ENCODE results near the gene OLA1.

OLA1 gene

DNA sequence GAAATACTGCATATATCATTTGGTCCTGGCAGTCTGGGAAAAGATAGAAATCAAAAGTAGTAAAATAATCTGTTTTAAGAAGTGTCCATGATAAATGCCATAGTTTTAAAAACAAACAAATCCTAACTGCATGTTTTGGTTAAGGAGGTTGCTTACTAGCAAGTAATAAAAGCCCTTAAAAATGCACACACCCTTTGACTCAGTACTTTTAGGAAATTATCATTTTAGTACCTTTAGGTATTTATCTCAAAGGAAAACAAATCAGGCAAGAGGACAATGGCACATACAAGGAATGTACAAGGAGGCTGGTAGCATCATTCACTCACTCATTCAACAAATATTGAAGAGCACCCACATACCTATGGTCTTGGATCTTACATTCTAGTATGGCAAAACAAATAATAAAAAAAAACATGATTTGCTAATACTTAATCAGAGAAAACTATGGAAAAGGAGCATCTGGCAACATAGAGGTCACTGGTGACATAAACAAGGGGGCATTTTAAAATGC lies 67.6 kb downstream of the OLA1 start:
- DNase-seq (ENCODE audit: low spot score), result no peak
- no peak for FAIRE-seq

DNA sequence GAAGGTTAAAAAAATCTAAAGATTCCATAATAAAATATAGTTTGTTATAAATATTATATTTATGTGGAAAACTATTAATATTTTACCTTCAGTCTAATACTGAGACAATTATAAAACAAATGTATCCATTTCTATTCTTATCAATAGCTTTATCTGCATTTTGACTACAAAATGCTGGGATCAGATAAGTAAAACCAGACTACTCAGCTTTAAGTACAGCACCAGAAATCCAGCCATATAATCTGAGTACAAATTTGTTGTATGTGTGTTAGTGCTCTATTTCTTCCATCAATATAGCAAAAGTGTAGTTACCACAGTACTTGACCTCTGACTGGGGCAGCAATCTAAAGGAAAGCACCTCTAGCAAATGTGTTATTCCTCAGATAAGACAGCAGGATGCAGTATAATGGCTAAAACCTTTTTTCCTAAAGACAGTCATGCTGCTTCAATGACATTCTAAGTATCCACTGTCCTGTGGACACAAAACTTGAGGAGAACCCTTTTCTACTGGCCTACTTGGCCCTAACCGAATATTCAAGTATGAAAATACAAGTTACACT lies 68.1 kb downstream of the OLA1 start:
- FAIRE-seq, result peak; percentile 20
- DNase-seq (ENCODE audit: low spot score), result no peak

DNA sequence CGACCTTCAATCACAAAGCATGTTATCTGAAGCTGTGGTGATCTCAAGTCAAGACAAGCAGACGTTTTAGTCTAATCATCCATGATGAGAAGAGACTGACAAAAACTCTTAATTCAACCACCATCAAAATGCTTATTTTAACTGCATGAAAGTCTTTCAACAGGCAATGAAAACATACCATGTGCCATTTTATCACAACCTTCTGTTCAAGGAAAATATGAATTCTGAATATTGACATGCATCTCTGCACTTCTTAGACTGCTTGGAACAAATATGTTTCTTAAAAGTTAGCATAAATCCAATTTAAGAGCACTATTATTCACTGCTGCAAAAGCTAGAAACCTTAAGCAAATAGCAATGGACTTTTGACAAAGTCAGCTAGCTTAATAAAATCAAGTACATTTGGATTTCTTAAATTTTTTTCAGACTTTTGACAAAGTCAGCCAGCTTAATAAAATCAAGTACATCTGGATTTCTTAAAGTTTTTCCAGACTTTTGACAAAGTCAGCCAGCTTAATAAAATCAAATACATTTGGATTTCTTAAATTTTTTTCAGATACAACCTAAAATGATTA lies 70.9 kb downstream of the OLA1 start:
- DNase-seq (ENCODE audit: low spot score), result no peak
- no peak for FAIRE-seq

DNA sequence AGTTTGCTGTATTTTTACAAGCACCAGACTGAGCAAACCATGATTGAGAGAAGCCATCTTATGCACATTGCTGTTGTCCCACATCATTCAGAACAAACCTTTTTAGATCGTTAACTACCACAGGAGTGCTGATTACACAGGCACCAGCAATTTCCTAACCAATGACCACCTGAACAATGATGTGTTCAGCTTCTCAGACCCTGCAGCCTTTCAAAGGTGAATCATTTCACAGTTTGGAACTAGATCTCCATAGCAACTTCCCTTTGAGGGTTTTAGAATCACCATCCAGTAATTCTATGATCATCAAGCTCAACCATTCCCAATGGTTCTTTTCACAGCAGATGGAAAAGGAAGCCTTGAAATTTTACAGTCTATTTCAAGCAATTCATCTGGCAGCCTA lies 71.4 kb downstream of the OLA1 start:
- FAIRE-seq (no peak), DNase-seq (ENCODE audit: low spot score) (no peak)

DNA sequence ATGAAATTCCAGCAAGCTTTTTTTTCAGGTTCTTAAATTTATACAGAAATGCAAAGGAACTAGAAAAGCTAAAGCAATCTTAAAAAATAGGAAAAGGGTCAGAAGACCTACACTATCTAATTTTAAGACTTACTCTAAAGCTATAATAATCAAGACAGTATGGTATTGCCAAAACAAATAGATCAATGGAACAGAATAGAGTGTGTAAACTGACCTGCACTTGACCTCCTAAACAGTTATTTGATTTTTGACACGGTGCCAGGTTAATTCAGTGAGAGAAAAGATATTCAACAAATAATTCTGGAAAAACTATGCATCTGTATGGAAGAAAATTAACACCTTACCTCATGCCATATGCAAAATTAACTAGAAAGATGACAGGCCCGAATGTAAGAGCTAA lies 73.6 kb downstream of the OLA1 start:
- no peak for FAIRE-seq

DNA sequence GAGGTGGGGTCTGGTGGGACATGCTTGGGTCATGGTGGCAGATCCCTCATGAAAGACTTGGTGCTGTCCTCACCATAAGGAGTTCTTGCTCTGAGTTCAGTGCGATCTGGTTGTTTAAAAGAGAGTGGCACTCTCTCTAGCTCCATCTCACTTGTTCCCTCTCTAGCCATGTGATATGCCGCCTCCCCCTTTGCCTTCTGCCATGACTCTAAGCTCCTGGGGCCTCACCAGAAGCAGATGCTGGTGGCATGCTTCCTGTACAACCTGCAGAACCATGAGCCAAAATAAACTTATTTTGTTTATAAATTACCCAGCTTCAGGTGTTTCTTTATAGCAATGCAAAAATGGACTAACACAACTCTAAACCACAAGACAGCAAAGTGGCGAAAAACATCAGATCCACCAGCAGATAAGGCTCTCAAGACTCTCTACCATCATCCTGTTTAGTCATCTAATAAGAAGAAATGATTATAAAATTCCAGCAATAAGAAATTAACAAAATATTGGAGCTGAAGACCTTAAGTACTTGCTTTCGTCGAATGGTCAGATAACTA lies 75.5 kb downstream of the OLA1 start:
- FAIRE-seq (no peak), DNase-seq (ENCODE audit: low spot score) (no peak)

More for the DNA sequence above, 73.6 kb downstream of the OLA1 start:
- no peak for DNase-seq (ENCODE audit: low spot score)

DNA sequence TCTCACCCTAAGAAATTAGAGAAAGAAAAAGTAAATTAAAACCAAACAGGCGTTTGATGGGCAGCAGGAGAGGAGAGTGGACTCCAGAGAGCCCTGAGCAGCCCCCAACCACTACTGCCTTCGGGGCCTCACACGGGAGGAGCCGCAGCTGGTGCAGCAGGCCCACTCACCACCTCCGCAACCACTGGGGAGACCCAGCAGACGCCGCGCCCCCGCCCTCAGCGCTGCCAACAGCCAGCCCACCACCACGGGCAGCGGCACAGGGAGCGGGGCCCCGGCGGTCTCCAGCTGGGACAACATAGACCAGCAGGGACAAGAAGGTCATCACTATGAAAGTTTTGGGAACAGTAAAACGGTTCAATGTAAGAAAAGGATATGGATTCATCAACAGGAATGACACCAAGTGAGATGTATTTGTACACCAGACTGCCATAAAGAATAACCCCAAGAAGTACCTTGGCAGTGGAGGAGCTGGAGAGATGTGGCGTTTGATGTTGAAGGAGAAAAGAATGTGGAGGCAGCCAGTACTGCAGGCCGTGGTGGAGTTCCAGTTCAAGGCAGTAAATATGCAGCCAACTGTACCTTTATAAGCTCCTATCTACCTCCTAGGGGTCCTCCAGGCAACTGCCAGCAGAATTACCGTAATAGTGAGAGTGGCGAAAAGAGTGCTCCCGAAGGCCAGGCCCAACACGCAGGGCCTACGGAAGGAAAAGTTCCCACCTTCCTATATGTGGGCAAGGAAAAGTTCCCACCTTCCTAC lies 76.5 kb downstream of the OLA1 start:
- DNase-seq (ENCODE audit: low spot score) (no peak), FAIRE-seq (no peak)

DNA sequence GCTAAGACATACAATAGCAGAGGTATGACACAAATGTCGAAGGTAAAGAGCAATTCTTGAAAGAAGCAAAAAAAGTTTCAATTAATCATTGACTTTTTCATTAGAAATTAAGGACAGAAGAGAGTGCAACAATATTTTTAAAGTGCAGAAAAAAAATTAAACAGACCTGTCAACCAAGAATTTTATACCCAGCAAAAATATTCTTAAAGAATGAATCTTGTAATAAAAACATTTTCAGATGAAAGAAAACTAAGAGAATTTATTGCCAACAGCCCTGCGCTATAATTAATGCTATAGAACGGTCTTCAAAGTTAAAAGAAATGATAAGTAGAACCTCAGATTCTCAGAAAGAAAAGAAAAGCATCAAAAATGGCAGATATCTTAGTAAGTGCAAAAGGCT lies 79.0 kb downstream of the OLA1 start:
- no peak for DNase-seq (ENCODE audit: low spot score)

DNA sequence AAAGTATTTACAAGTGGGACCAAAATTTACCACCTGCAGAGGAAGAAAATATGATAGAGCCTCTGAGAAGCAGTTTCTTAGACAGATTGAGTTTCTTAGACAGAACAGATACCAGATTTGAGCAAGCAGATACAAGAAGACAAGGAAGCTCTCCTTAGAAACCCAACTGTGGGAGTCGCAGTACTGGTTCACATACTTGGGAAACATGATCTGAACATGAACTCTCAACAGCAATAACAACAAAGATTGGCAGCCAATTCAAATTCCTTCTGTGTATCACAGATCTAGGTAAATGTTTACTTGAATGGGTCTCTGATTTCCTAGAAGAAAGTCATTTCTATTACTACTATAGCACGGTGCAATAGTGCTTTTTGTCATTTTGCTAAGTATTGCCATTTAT lies 82.1 kb downstream of the OLA1 start:
- no peak for FAIRE-seq
- DNase-seq (ENCODE audit: low spot score), result no peak

More for the DNA sequence above, 79.0 kb downstream of the OLA1 start:
- no peak for FAIRE-seq

DNA sequence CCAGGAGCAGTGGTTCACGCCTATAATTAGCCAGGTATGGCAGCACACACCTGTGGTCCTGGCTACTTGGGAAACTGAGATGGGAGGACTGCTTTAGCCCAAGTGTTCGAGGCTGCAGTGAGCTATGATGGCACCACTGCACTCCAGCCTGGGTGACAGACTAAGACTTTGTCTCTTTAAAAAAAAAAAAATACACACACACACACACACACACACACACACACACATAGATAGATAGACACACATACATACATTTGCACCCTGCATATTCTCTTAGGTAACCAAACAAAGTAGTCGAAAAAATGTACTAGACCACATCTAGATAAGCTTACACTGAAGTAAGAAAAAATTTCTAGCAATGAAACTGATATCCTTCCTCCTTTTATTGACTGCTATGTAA lies 86.8 kb downstream of the OLA1 start:
- FAIRE-seq (no peak), DNase-seq (ENCODE audit: low spot score) (no peak)

DNA sequence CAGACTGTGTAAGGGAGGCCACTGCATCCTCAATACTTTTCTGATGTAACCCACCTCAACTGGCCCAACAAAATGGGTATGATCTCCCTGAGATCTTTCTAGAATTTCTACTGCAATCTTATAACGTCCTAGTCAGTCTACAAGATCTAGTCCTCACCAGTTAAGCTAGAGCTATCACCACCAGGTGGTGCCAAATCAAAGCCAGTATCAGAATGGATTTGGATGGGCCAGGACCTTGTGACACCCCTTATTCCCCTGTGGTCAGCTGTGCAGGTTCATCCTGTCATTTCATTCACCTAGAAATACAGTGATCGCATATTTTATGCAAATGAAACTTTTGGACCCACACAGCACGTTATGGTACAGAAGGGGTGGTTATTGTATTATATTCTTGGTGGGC lies 90.3 kb downstream of the OLA1 start:
- peak; percentile 38 for DNase-seq (ENCODE audit: low spot score)
- FAIRE-seq, result no peak

DNA sequence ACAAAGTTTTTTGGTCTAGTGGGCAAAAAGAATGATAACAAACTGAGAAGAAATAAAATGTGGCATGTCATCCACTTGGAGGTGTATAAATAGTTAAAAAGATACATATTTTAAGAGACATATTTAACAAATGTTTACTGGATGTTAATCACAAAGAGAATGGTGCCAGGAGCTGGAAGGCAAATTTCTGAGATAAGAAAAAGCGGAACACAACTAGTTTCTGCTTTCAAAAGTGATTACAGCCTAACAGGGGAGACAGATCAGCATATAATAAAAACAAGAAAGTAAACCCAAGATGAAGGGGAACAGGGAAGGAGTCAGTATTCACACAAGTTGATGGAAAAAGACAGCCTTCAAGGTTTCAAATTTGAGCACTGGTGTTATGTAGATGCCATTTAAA lies 91.3 kb downstream of the OLA1 start:
- DNase-seq (ENCODE audit: low spot score) (no peak), FAIRE-seq (no peak)

DNA sequence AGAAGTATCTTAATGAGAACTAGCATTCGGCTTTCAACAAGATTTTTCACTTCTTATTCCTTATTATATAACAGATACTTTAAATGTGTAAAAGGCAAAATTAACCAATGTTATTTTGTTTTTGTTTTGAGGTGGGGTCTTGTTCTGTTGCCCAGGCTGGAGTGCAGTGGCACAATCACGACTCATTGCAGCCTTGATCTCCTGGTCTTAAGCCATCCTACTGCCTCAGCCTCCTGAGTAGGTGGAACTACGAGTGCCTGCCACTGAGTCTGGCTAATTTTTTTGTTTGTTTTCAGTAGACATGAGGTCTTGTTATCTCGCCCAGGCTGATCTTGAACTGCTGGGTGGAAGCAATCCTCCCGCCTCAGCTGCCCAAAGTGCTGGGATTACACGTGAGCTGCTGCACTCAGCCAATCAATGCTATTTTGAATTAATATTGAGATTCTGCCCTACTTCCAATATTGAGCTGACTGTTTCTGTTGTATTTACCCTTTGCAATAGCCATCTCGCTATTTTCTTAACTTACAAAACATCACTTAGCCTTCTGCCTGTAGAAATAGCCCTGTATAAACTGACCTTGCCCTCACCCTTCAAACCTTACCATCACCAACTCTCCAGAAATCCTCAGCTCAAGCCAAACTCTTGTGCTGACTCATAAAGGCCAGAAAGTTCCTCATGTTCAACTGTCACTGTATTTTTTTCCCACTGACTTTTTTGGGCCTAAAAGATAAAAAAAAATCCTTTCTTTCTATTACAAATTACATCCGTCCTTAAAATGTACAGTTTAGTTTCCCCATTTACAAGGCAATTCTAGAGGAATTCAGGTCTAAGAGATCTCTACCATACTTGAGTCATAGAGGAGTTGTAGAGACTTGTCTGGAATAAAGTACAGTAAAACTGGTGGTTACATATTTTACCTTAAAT lies 94.3 kb downstream of the OLA1 start:
- DNase-seq (ENCODE audit: low spot score) (no peak), FAIRE-seq (no peak)

DNA sequence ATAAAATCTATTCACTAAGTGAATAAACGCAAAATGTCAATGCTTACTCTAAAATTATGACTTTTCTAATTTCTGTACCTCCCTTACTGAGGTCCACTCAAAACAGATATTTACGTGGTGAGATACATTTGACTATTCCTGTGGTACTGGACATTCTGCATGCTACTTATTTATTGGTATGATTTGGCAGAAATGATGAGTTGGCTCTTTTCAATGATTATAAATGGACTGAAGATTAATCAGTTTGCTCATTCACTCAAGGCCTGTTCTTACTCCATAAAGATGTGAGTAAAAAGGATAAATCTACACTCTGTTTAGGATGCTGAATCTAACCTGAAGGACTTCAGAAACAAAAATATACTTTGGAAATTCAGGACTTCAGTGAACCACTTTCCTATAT lies 98.8 kb downstream of the OLA1 start:
- no peak for DNase-seq (ENCODE audit: low spot score)
- FAIRE-seq, result no peak

DNA sequence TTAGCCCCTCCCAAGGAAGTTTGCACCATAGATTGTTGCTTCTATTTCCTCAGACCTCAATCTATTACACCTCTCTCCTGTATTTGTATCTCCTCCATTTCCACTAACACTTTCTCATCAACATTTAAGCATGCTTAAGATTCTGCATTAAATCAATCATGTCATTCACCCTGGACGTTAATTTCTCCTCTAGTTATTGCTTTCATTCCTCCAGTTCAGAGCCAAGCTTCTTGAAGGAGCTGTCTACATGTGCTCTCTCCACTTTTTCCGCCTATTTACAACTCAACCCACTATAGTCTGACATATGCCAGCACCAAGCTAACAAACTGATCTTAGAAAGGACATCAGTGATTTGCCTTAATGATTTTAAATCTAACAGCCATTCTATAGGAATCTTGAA lies 99.5 kb downstream of the OLA1 start:
- DNase-seq (ENCODE audit: low spot score) (no peak), FAIRE-seq (no peak)

DNA sequence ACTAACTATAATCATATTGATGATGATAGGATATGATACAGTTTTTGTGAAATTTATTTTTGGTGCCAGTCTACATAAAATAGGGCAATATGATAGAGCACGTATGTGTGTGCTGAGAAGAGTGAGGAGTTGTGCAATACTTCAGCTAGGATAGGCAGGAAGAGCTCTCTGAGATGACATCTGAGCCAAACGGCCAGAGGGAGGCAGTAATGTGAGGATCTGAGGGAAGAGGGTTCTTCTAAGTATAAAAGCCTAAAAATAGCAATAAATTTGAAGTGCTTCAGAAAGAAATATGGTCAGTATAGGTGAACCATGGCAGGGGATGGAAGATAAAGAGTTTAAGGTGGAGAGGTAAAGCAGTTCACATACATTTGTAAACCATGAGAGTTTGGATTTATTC lies 102.5 kb downstream of the OLA1 start:
- FAIRE-seq, result no peak
- DNase-seq (ENCODE audit: low spot score), result no peak

DNA sequence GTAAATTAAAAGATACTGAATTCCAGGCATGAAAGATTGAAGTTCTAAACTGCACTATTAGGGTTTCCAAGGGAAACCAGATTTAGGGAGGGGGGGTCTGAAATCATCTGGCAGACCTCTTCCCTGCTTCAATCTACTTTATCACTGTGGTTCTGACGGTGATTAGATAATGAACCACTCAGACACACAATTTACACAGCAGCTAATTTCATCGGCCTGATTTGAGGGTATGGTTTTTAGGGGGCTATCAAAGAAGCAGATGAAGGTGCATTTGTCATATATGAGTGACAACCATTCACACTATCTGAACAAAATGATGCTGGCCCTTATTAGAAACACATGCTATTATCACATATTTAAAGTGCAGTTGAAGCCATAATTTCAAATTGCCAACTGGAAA lies 106.0 kb downstream of the OLA1 start:
- DNase-seq (ENCODE audit: low spot score) (no peak), FAIRE-seq (no peak)

DNA sequence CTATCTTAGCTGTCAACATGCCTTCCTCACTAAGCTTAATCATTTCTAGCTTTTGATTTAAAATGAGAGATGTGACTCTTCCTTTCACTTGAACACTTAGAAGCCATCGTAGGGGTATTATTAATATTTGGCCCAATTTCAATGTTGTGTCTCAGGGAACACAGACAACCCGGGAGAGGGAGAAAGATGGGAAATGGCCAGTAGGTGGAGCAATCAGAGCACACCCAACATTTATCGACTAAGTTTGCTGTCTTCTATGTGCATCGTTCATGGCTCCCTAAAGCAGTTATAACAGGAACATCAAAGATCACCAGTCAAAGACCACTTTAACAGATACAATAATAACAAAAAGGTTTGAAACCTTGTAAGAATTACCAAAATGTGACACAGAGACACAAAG lies 110.2 kb downstream of the OLA1 start:
- FAIRE-seq (no peak), DNase-seq (ENCODE audit: low spot score) (peak; percentile 24)

DNA sequence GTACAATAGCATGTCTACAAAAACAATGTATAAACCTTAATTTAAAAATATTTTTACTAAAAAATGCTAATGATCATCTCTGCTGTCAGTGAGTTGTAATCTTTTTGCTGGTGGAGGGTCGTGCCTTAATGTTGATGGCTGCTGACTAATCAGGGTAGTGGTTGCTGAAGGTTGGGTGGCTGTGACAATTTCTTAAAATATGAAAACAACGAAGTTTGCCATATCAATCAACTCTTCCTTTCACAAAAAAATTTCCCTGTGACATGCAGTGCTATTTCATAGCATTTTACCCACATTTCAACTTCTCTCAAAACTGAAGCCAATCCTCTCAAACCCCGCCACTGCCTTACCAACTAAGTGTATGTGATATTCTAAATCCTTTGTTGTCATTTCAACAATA lies 112.4 kb downstream of the OLA1 start:
- DNase-seq (ENCODE audit: low spot score) (no peak), FAIRE-seq (no peak)

DNA sequence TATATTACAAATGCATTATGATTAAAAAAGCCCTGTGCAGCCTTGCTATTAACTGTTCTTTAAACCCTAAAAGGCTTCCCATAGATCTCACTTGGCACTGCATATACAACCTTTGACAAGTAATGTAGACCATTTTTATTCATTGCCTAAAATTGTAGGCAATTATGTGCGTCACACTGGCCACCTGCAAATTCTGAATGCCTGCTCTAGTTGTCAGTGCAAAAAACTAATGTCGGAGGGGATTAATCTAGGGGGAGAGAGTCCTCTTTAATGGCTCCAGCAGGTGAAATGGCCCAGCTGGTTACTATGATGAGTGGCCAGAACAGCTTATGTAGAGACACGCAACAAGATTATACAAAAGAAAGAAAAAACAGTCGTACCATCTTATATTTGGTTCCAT lies 123.2 kb downstream of the OLA1 start:
- FAIRE-seq, result no peak
- no peak for DNase-seq (ENCODE audit: low spot score)

DNA sequence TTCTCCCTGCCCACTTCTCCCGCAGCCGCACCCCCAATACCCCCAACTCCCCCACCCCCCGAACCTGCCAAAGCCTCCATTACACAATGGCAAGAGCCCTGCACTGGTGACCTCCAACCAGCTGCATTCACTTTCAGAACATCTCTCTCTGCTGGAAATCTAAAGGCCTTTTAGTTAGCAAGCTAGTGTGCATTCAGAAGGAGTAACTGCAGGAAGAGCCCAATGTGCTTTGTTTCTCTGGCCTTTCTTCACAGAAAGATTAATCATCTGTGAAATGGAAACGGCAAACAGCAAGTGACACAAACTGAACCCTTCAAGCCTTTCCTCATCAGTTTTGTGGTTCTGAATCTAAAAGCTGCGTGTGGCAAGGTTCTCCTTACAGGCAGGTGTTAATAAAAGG lies 124.2 kb downstream of the OLA1 start:
- DNase-seq (ENCODE audit: low spot score) (no peak), FAIRE-seq (no peak)

DNA sequence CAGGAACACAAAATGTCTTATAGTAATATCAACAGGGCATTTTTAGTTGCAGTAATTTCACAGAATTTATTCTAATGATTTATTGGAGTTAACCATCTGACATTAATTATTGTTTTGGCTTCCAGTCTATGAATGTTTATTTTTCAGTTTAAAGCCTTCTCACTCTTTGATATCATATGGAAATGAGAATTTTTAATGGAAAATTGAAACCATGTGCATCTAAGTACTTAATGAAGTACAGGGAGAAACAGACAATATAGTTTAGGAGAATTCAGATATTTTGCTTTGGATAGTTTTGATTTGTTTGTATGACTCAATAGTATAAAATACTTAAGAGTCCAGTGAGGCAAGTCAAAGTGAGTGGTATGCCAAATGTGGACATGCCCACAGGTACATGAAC lies 126.1 kb downstream of the OLA1 start:
- FAIRE-seq, result no peak
- no peak for DNase-seq (ENCODE audit: low spot score)

All from urothelium cell line (cell line).